Measurements from ENCODE around the gene COL2A1. TPM values are rescaled to one million over a fixed set of nuclear protein-coding genes. Genes with fewer than 3 reads are reported as not detected.

The COL2A1 gene
- total RNA-seq, 1 experiment from 2014 or later = 10.8 TPM

DNA sequence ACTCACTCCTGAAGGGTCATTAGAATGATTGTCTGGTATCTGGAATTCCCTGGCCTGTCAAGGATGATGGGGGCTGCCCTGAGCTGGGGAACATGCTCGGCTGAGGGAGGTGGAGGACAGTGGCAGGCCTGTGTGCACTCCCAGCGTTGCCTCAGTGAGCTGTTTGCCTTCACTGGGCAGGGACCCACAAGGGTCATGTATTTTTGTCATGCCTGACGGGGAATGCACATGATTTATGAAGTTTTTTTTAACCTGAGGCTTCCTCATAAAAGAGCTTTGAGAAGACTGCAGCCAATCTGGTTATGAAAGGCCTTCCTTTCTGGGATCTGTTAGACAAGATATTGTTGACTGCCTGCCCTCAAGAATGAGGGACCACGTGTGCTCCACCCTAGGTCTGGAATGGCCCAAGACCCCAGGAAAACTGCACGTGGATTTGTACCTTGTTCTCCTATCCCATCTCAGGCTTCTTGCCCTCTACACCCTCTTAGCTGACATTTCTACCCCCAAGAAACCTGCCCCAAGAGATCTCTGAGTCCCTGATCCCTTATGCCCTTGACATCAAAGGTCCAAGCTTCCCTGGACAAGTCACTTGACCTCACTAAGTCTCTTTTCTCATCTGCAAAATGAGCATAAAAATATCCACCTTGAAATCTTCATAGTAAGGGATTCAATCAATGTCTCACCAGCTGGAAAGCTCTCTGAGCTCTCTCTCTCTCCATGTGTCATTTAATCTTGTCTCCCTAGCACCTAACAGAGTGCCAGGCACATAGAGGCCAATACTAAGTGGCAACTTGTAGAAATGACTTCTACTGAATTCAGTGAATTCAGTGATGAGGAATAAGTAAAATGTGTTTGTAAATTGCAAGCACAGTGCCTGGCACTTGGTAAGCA lies 24.5 kb upstream of the COL2A1 start:
- Histone ChIP-seq H3K4ac (ENCODE audit: low read depth, low read length) (no peak overlapping the region), H3K18ac (ENCODE audit: insufficient read length, low read depth, low read length) (no peak overlapping the region), H3K4me1 (ENCODE audit: insufficient read depth, low read length) (no peaks in the 10 kb centered on the region), H2BK5ac (ENCODE audit: insufficient read length, low read length) (no peak overlapping the region), H4K8ac (replicated peaks; ENCODE audit: insufficient read length, low read depth, low read length) (no peak overlapping the region), H2BK20ac (ENCODE audit: low read depth, low read length, poor library complexity, severe bottlenecking) (no peak overlapping the region), H3K14ac (ENCODE audit: insufficient read depth, low read length) (no peak overlapping the region), H3K79me2 (ENCODE audit: insufficient read depth, low read length) (no peaks in the 10 kb centered on the region), H3K9ac (ENCODE audit: extremely low read depth, insufficient read length, low read length) (no peak overlapping the region), H3T11ph (ENCODE audit: low read length) (no peak overlapping the region), H3K27ac (ENCODE audit: insufficient read length, low read depth, low read length) (no peak overlapping the region), H2BK120ac (ENCODE audit: low read depth, low read length, poor library complexity, severe bottlenecking) (no peak overlapping the region), H3K56ac (ENCODE audit: insufficient read length, low read depth, low read length) (no peak overlapping the region), H4K91ac (ENCODE audit: insufficient read length, low read depth, low read length) (no peak overlapping the region), H3K23ac (ENCODE audit: insufficient read length, low read depth, low read length) (no peak overlapping the region), H3K9me3 (ENCODE audit: control insufficient read depth, low read depth, low read length) (no peaks in the 10 kb centered on the region), H3K79me1 (ENCODE audit: insufficient read depth, low read depth, low read length, poor library complexity, severe bottlenecking) (no peaks in the 10 kb centered on the region), H4K5ac (ENCODE audit: insufficient read length, low read depth, low read length) (no peak overlapping the region), H4K20me1 (ENCODE audit: control insufficient read depth, insufficient read depth, insufficient read length) (peaks cover 2% of the 10 kb centered on the region), H3K27me3 (ENCODE audit: insufficient read depth, low read length) (peaks cover 78% of the 10 kb centered on the region), H2BK12ac (ENCODE audit: insufficient read length, low read depth, low read length) (no peak overlapping the region), H2BK15ac (ENCODE audit: low read depth, low read length) (no peak overlapping the region), H2AK5ac (ENCODE audit: insufficient read length, low read length) (no peak overlapping the region), H3K4me2 (ENCODE audit: insufficient read depth, insufficient read length, low read length) (no peak overlapping the region), H2AFZ (ENCODE audit: low read length) (no peak overlapping the region), H3K23me2 (ENCODE audit: insufficient read length, low read depth, low read length, poor library complexity, severe bottlenecking) (no peaks in the 10 kb centered on the region)
- DNase-seq = no peak
- H3K4me3 Mint-ChIP-seq = no peak overlapping the region
- H3K9me3 Mint-ChIP-seq = no peaks in the 10 kb centered on the region; a peak in 2 of 5 replicates
- peaks cover 16 to 27% of the 10 kb centered on the region in 2 experiments for H3K4me1 Mint-ChIP-seq
- H3K36me3 Mint-ChIP-seq (ENCODE audit: insufficient read depth in 1 of 3, low read depth in 3 of 3) = no peaks in the 10 kb centered on the region
- H3K27ac Mint-ChIP-seq = no peak overlapping the region
- H3K27me3 Mint-ChIP-seq (ENCODE audit: low read depth) = peaks cover 99% of the 10 kb centered on the region
- no CpG with 5 or more reads among the region's 5 CpGs for WGBS (ENCODE audit: extremely low coverage, insufficient read length, low lambda C conversion rate)
- TF ChIP-seq, protein P1, sequence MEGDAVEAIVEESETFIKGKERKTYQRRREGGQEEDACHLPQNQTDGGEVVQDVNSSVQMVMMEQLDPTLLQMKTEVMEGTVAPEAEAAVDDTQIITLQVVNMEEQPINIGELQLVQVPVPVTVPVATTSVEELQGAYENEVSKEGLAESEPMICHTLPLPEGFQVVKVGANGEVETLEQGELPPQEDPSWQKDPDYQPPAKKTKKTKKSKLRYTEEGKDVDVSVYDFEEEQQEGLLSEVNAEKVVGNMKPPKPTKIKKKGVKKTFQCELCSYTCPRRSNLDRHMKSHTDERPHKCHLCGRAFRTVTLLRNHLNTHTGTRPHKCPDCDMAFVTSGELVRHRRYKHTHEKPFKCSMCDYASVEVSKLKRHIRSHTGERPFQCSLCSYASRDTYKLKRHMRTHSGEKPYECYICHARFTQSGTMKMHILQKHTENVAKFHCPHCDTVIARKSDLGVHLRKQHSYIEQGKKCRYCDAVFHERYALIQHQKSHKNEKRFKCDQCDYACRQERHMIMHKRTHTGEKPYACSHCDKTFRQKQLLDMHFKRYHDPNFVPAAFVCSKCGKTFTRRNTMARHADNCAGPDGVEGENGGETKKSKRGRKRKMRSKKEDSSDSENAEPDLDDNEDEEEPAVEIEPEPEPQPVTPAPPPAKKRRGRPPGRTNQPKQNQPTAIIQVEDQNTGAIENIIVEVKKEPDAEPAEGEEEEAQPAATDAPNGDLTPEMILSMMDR (conservative IDR thresholded peaks at IDR 0.05) = no peak

All from H9 (cell line).